SK-N-SH (cell line): Measurements from ENCODE around the gene AP3D1. TPM values are rescaled to one million over a fixed set of nuclear protein-coding genes. Genes with fewer than 3 reads are reported as not detected.
A peak's percentile ranks its signal among the peaks of the same experiment; 100 is the strongest.

Experiments used
- CTCF ChIA-PET: fragments of 300-600, 350-600 bp; formaldehyde crosslinking; extraction: SDS; loops from one replicate; lab custom pipeline; 2021; lab: Yijun Ruan, JAX
- POLR2A ChIA-PET: fragments of 350-600 bp; sonication (Branson Sonifier 250); formaldehyde crosslinking; extraction: SDS; loops from one replicate; lab custom pipeline; 2020; ENCODE audit warnings: antibody characterized with exemption, inconsistent platforms; lab: Yijun Ruan, JAX
- DNase-seq: peaks from one replicate; pipeline ENCODE4 v3.0.0; 2012
- H2AFZ ChIP-seq: fragments of 200-600 bp; sonication (generic); 2 replicates; pipeline ENCODE4 v1.8.1; 2016; ENCODE audit warnings: antibody characterized with exemption, mild to moderate bottlenecking, low read depth
- H3F3A ChIP-seq: fragments of 200-600 bp; sonication (generic); replicated peaks from 2 replicates; pipeline ENCODE3; 2016; ENCODE audit warnings: antibody characterized with exemption, mild to moderate bottlenecking; ENCODE audit not compliant: insufficient read depth
- H3K27ac ChIP-seq, 2 experiments: fragments of 200-500 bp in 1 of 2; fragments of 200-600 bp in 1 of 2; sonication (Bioruptor generic) in 1 of 2; sonication (generic), shearing (Covaris generic) in 1 of 2; 2 replicates each; pipeline versions ENCODE4 v1.5.1 to v1.6.1; 2014 to 2016; ENCODE audit warnings: low read depth in 2 of 2, inconsistent platforms in 1 of 2, low read length in 1 of 2, mild to moderate bottlenecking in 1 of 2, mixed read lengths in 1 of 2
- H3K27me3 ChIP-seq: fragments of 200-600 bp; sonication (generic), shearing (Covaris generic); 2 replicates; pipeline ENCODE4 v1.6.1; 2016; ENCODE audit warnings: mixed run types; ENCODE audit not compliant: insufficient read depth
- H3K36me3 ChIP-seq, 2 experiments: fragments of 200-500 bp in 1 of 2; fragments of 200-600 bp in 1 of 2; sonication (Bioruptor generic) in 1 of 2; sonication (generic) in 1 of 2; replicated peaks in 1 of 2; 2 replicates each; pipeline versions ENCODE3 to v1.5.1; 2014 to 2016; ENCODE audit warnings: low read length in 1 of 2, mild to moderate bottlenecking in 1 of 2; ENCODE audit not compliant: insufficient read depth in 2 of 2, control insufficient read depth in 1 of 2
- H3K4me1 ChIP-seq, 2 experiments: fragments of 200-500 bp in 1 of 2; fragments of 200-600 bp in 1 of 2; sonication (Bioruptor generic) in 1 of 2; sonication (generic), shearing (Covaris generic) in 1 of 2; 2 replicates each; pipeline versions ENCODE4 v1.5.1 to v1.6.1; 2014 to 2016; ENCODE audit warnings: low read depth in 1 of 2, low read length in 1 of 2, mixed run types in 1 of 2; ENCODE audit not compliant: insufficient read depth in 2 of 2, control insufficient read depth in 1 of 2
- H3K4me2 ChIP-seq: fragments of 200-600 bp; sonication (generic), shearing (Covaris generic); 2 replicates; pipeline ENCODE4 v1.6.1; 2017; ENCODE audit warnings: mixed run types
- H3K4me3 ChIP-seq, 2 experiments: fragments of 200-500 bp in 1 of 2; fragments of 200-600 bp in 1 of 2; sonication (Bioruptor generic) in 1 of 2; sonication (generic), shearing (Covaris generic) in 1 of 2; 2 replicates each; pipeline versions ENCODE4 v1.5.1 to v1.8.1; 2014 to 2016; ENCODE audit warnings: low read depth in 2 of 2, inconsistent platforms in 1 of 2, low read length in 1 of 2, mild to moderate bottlenecking in 1 of 2, mixed read lengths in 1 of 2, moderate library complexity in 1 of 2
- H3K79me2 ChIP-seq: fragments of 200-600 bp; sonication (generic); 2 replicates; pipeline ENCODE4 v1.8.1; 2017; ENCODE audit warnings: mild to moderate bottlenecking; ENCODE audit not compliant: insufficient read depth
- H3K9ac ChIP-seq: fragments of 200-600 bp; sonication (generic); 2 replicates; pipeline ENCODE4 v1.6.1; 2017; ENCODE audit warnings: mixed run types
- H3K9me2 ChIP-seq: fragments of 200-600 bp; sonication (generic); 2 replicates; pipeline ENCODE4 v1.6.1; 2017; ENCODE audit warnings: mixed run types
- H3K9me3 ChIP-seq: fragments of 200-600 bp; sonication (generic); 2 replicates; pipeline ENCODE4 v1.6.1; 2017; ENCODE audit warnings: mixed run types, mild to moderate bottlenecking, moderate library complexity
- H4K20me1 ChIP-seq: fragments of 200-600 bp; sonication (generic); 2 replicates; pipeline ENCODE4 v1.6.1; 2017; ENCODE audit warnings: mild to moderate bottlenecking, mixed run types; ENCODE audit not compliant: insufficient read depth
- CHD2 ChIP-seq: fragments of 150-350 bp; IDR thresholded peaks from 2 replicates; pipeline ENCODE4 v1.6.1; 2018; ENCODE audit warnings: low read length; ENCODE audit not compliant: partially characterized antibody
- ELF1 ChIP-seq: IDR thresholded peaks from 2 replicates; pipeline ENCODE4 v1.4.0; 2012
- EZH2phosphoT487 ChIP-seq: fragments of 200-600 bp; sonication (generic); IDR thresholded peaks from 2 replicates; pipeline ENCODE4 v1.6.1; 2017; ENCODE audit warnings: low read depth, mixed run types, mild to moderate bottlenecking, antibody characterized with exemption, moderate library complexity, borderline replicate concordance
- FOSL2 ChIP-seq: IDR thresholded peaks from 2 replicates; pipeline ENCODE4 v1.4.0; 2012; ENCODE audit warnings: low read depth, mild to moderate bottlenecking, moderate library complexity, borderline replicate concordance
- FOXJ3 ChIP-seq: sonication (generic); formaldehyde crosslinking; IDR thresholded peaks from 2 replicates; pipeline ENCODE4 v1.5.1; 2020; ENCODE audit warnings: mild to moderate bottlenecking, missing genetic modification reagents
- GABPA ChIP-seq: IDR thresholded peaks from 2 replicates; pipeline ENCODE4 v1.4.0; 2012; ENCODE audit warnings: low read depth, mild to moderate bottlenecking
- MXI1 ChIP-seq: IDR thresholded peaks from 2 replicates; pipeline ENCODE4 v1.6.1; 2012; ENCODE audit warnings: mild to moderate bottlenecking, low read depth, low read length, improper control_type of control experiment
- NRF1 ChIP-seq: IDR thresholded peaks from 2 replicates; pipeline ENCODE4 v1.6.1; 2012; ENCODE audit warnings: low read depth, mild to moderate bottlenecking, low read length
- POLR2AphosphoS5 ChIP-seq: IDR thresholded peaks from 2 replicates; pipeline ENCODE4 v1.6.1; 2012; ENCODE audit warnings: low read depth, low read length
- RAD21 ChIP-seq: IDR thresholded peaks from 2 replicates; pipeline ENCODE4 v1.6.1; 2012; ENCODE audit warnings: mild to moderate bottlenecking, low read length
- RCOR1 ChIP-seq: fragments of 150-350 bp; IDR thresholded peaks from 2 replicates; pipeline ENCODE4 v1.6.1; 2017; ENCODE audit warnings: antibody characterized with exemption, low read length
- RFX5 ChIP-seq: IDR thresholded peaks from 2 replicates; pipeline ENCODE4 v1.6.1; 2012; ENCODE audit warnings: mild to moderate bottlenecking, improper control_type of control experiment, low read length
- RXRA ChIP-seq: IDR thresholded peaks from 2 replicates; pipeline ENCODE4 v1.4.0; 2012; ENCODE audit warnings: low read depth, mild to moderate bottlenecking, borderline replicate concordance
- SIN3A ChIP-seq: IDR thresholded peaks from 2 replicates; pipeline ENCODE4 v1.6.1; 2012; ENCODE audit warnings: low read depth, mild to moderate bottlenecking, low read length, moderate library complexity, borderline replicate concordance
- TAF1 ChIP-seq: IDR thresholded peaks from 2 replicates; pipeline ENCODE4 v1.6.1; 2012; ENCODE audit warnings: low read depth, mild to moderate bottlenecking, low read length, moderate library complexity, borderline replicate concordance
- TEAD4 ChIP-seq: IDR thresholded peaks from 2 replicates; pipeline ENCODE4 v1.4.0; 2012; ENCODE audit warnings: mild to moderate bottlenecking, borderline replicate concordance; ENCODE audit not compliant: insufficient read depth
- YY1 ChIP-seq: IDR thresholded peaks from 2 replicates; pipeline ENCODE4 v1.4.0; 2012; ENCODE audit warnings: low read depth, mild to moderate bottlenecking
- WGBS: methylation state at CpG from one replicate; pipeline ENCODE4 v1.1.6; 2017; ENCODE audit warnings: low lambda C conversion rate; 5-methylcytosine and 5-hydroxymethylcytosine counted together
- polyA plus RNA-seq, 3 experiments: library from polyadenylated mRNA; depleted of rRNA; stranded (reverse); fragments of >200 nt; gene quantifications; 2 replicates each; pipeline ENCODE4 v1.2.3, GENCODE V29; 2012
- TF ChIP-seq, protein P1 (sequence below): IDR thresholded peaks from 2 replicates; pipeline ENCODE4; 2012
- TF ChIP-seq, protein P2 (sequence below): fragments of 200-600 bp; sonication (generic); IDR thresholded peaks from 2 replicates; pipeline ENCODE4 v1.6.1; 2017; ENCODE audit warnings: antibody characterized with exemption, mild to moderate bottlenecking, moderate library complexity
- TF ChIP-seq, protein P3 (sequence below): IDR thresholded peaks from 2 replicates; pipeline ENCODE4 v1.4.0; 2012; ENCODE audit warnings: low read depth

AP3D1 gene
- polyA plus RNA-seq, 1 of the 3 experiments (the other 2 are of a cell fraction): 127 TPM

DNA sequence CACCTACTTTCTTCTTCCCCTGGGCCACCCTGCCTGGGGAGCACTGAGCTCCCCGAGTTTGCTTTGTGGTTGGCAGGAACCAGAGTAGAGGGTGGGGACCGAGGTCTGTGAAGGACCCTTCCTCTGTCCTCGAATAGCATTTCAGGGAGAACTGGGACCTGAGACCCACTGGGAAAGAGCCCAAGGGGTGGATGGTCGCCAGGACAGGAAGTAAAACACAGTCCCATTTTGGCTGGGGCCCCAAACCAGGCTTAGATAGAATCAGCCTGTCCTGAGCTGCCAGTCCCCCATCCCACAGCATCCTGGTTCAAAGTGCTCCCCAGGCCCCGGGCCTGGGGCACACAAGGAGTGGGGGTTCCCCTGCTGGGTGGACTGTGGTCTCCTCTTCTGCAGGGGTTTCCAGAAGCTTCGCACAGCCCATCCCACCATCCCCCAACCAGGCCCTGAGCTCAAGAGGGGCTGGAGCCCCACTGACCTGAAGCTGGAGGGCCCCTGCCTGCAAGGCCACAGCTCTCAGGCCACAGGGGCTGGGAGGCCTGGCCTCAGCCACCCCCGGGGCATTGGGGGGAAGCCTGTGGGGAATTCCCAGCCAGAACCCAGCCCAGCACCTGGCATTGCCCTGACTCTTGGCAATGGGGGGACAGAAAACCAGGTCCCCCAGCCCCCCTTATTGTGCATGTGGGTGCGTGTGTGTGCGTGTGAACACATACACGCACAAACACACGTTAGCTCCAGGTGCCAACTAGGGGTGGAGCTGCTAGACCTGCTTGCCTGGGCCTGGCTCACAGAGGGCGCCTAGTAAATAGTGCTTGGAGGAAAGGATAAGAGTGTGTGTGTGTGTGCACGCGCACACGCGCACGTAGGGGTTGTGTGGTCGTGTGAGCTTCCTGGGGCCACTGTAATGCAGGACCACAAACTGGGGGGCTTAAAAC, 99.3 kb downstream of the AP3D1 start:
- Histone ChIP-seq H3F3A (peaks cover 17% of the 10 kb centered on the region), H3K27me3 (no peaks in the 10 kb centered on the region), H2AFZ (peak overlapping the region; percentile 85), H3K9ac (peak overlapping the region; percentile 50), H3K27ac (peak overlapping the region; percentile 37 to 88; a peak in 2 of 4 replicates), H3K4me1 (peaks cover 31 to 61% of the 10 kb centered on the region in 2 experiments; a peak in 3 of 4 replicates), H3K79me2 (peaks cover 37% of the 10 kb centered on the region; the same call in 1 of the 2 replicates), H3K4me2 (peak overlapping the region; percentile 68), H3K4me3 (no peak overlapping the region), H3K36me3 (peaks cover 0 to 9% of the 10 kb centered on the region in 2 experiments), H3K9me3 (no peaks in the 10 kb centered on the region), H4K20me1 (peaks cover 36% of the 10 kb centered on the region), H3K9me2 (no peaks in the 10 kb centered on the region)
- no peak for TF ChIP-seq TEAD4
- TF ChIP-seq RAD21: no peak
- no peak for TF ChIP-seq SIN3A
- no peak for TF ChIP-seq CHD2
- no peak for TF ChIP-seq GABPA
- no peak for TF ChIP-seq ELF1
- ChIA-PET POLR2A (interaction anchor here (0.6 to 1.8 kb wide), 7 partner anchors 10 to 167 kb away, joined by 3 to 13 read pairs (median 4); partner anchors contain the start of genes ABHD17A and BTBD2), CTCF (interaction anchor here (0.6 to 2.7 kb wide), 9 partner anchors 9 to 547 kb away, joined by 3 to 16 read pairs (median 3); no protein-coding TSS in a partner anchor)
- DNase-seq: no peak
- 80% methylated on average over 16 of the region's 18 CpGs for WGBS

DNA sequence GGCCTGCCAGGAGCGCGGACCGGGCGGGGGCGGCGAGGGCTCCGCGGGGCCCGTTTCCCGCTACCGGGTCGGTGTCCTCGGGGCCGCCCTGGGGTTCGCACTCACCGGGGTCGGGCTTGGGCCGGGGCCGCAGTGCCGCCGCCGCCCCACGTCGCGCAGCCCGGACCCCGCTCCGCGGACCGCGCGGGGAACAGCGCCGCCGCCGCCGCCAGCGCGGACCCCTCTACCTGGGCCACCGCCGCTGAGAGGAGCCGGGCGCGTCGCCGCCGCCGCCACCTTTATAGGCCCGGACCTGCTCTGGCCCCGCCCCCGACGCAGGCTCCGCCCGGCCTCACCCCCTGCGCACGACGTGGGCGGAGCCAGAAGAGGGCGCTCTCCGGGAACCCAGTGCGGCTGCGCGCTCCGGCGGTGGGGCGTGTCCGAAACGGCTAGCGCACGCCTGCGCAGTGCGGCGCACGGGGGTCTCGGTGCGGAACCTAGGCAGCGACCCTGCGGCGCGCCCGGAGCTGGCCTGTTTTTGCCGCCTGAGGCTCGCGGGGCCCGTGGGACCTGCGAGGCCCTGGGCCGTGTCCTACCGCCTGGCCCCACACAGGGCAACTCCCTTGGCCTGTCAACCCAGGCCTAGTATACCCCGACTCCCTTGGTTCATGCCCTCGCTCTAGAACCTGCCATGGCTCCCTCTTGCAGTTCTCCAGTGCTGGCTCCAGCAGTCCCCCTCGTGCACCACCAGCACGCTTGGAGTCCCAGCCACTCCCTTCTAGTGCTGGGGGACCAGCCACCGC, 100.2 kb downstream of the AP3D1 start, which contains the start of gene MKNK2:
MKNK2 (minus strand) TSS at position 254 of the 782 bp plus-strand sequence. CDS start 393 bp downstream, outside the sequence.
- H3K4me3 ChIP-seq: peak within 1 kb of the TSS; percentile 90 to 94
- H3K9ac ChIP-seq: peak within 1 kb of the TSS; percentile 82
- H2AFZ ChIP-seq: peak within 1 kb of the TSS; percentile 85
- H3K9me2 ChIP-seq: no peaks in the 10 kb centered on the region
- no peaks in the 10 kb centered on the region for H3K9me3 ChIP-seq
- H3K36me3 ChIP-seq: peaks cover 0 to 12% of the 10 kb centered on the region in 2 experiments
- peak within 1 kb of the TSS; percentile 98 for H3K4me2 ChIP-seq
- H4K20me1 ChIP-seq: peaks cover 45% of the 10 kb centered on the region
- H3K27me3 ChIP-seq: no peaks in the 10 kb centered on the region
- peaks cover 14% of the 10 kb centered on the region for H3F3A ChIP-seq
- peaks cover 45% of the 10 kb centered on the region for H3K79me2 ChIP-seq
- H3K27ac ChIP-seq: peak within 1 kb of the TSS; percentile 37 to 88; a peak in 3 of 4 replicates
- POLR2A ChIA-PET: interaction anchor here (0.6 to 1.8 kb wide), 7 partner anchors 9 to 166 kb away, joined by 3 to 13 read pairs (median 4); partner anchors contain the start of genes ABHD17A and BTBD2
- H3K4me1 ChIP-seq: peaks cover 29 to 57% of the 10 kb centered on the region in 2 experiments; a peak in 3 of 4 replicates
- CTCF ChIA-PET: interaction anchor here (0.9 to 2.7 kb wide), 6 partner anchors 10 to 31 kb away, joined by 3 to 16 read pairs (median 4); no protein-coding TSS in a partner anchor
- DNase-seq: peak; percentile 99
- 31% methylated on average over 4 of the region's 93 CpGs for WGBS
- TF ChIP-seq FOXJ3 (CRISPR knock-in tag) (no peak), POLR2AphosphoS5 (peak; percentile 99), NRF1 (peak; percentile 97), SIN3A (no peak), RXRA (no peak), FOSL2 (no peak), TAF1 (peak; percentile 91), CHD2 (no peak), RCOR1 (0 out of 2 replicates have a peak, but pooled peaks have one; percentile 26), MXI1 (0 out of 2 replicates have a peak, but pooled peaks have one; percentile 35), YY1 (no peak), GABPA (no peak), EZH2phosphoT487 (no peak), RAD21 (no peak), RFX5 (no peak)
- TF ChIP-seq, protein P1, sequence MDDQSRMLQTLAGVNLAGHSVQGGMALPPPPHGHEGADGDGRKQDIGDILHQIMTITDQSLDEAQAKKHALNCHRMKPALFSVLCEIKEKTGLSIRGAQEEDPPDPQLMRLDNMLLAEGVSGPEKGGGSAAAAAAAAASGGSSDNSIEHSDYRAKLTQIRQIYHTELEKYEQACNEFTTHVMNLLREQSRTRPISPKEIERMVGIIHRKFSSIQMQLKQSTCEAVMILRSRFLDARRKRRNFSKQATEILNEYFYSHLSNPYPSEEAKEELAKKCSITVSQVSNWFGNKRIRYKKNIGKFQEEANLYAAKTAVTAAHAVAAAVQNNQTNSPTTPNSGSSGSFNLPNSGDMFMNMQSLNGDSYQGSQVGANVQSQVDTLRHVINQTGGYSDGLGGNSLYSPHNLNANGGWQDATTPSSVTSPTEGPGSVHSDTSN: 0 out of 2 replicates have a peak, but pooled peaks have one; percentile 27
- TF ChIP-seq, protein P2, sequence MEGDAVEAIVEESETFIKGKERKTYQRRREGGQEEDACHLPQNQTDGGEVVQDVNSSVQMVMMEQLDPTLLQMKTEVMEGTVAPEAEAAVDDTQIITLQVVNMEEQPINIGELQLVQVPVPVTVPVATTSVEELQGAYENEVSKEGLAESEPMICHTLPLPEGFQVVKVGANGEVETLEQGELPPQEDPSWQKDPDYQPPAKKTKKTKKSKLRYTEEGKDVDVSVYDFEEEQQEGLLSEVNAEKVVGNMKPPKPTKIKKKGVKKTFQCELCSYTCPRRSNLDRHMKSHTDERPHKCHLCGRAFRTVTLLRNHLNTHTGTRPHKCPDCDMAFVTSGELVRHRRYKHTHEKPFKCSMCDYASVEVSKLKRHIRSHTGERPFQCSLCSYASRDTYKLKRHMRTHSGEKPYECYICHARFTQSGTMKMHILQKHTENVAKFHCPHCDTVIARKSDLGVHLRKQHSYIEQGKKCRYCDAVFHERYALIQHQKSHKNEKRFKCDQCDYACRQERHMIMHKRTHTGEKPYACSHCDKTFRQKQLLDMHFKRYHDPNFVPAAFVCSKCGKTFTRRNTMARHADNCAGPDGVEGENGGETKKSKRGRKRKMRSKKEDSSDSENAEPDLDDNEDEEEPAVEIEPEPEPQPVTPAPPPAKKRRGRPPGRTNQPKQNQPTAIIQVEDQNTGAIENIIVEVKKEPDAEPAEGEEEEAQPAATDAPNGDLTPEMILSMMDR: peak; percentile 40
- TF ChIP-seq, protein P3, sequence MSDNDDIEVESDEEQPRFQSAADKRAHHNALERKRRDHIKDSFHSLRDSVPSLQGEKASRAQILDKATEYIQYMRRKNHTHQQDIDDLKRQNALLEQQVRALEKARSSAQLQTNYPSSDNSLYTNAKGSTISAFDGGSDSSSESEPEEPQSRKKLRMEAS: no peak
